Measurements from ENCODE around the gene NDUFS1.
"Not testable (repeated sequence)": the region's sequence is repeated elsewhere in the genome, so short reads cannot be mapped to it uniquely, and the experiment has no call there.

Gene NDUFS1

DNA sequence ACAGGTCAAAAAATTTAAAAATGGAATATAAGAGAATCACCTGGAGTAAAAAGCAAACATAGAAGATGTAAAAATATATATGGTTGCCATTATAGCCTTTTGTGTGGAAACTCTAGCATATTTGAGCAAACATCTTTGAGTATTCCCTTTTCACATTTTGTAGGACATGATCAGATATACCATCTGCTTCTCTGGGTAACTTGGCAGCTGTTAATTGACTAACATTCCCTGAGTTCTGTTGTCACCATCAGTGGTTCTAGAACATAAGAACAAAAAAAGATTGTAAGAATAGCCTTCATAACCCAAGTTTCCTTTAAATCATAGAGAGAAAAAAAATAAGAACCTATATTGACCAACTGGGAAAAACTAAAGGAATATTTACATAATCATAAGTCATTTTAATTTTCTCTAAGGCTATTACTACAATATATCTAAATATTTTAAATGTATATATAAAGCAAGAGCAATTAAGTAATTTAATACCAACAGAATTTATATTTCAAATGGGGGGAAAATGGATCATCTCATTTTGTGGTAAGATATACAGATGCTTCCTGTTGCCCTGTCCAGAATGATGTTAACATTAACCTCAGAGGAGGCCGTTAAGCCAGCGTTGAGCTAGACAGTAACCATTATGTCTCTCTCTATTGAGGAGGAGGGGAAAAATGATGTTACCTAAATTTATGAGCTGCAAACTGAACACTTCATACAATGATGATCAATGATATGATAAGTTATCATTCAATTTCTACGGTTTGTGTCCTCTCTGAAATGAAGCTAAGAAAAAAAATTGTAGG lies 63.5 kb downstream of the NDUFS1 start:
- no peak for DNase-seq

GRCh38 chr2:206092297-206092696 lies 66.9 kb downstream of the NDUFS1 start:
- no peak for DNase-seq

DNA sequence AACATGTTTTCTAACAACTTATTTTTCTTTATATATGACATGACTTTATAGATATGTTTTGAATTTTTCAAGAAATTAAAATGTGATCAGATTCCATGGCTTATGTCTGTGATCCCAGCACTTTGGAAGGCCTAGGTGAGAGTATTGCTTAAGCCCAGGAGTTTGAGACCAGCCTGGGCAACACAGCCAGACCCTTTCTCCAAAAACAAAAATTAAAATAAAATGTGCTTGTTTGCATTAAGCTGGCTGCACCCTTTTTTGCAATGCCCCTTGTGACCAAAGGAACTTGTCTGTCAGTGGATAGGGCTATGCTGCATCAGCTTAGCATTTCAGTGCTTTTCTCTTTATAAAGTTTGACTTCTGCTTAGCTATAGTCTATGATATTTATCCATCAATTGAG lies 71.0 kb downstream of the NDUFS1 start:
- DNase-seq, result no peak

GRCh38 chr2:206086716-206087350 lies 72.4 kb downstream of the NDUFS1 start:
- DNase-seq, result no peak

- peak; percentile 90 for DNase-seq
Measured at GRCh38 chr2:206085742-206086445, 73.3 kb downstream of the NDUFS1 start, which contains the start of gene INO80D. TSS of gene INO80D (minus strand) at chr2:206086174. CDS start at chr2:206063016, 23,158 bp downstream.

GRCh38 chr2:206084870-206085741 lies 74.1 kb downstream of the NDUFS1 start:
- DNase-seq, result peak; percentile 67

- DNase-seq, result peak; percentile 80
Measured at GRCh38 chr2:206084439-206084869, 74.8 kb downstream of the NDUFS1 start.

- DNase-seq, result no peak
Measured at GRCh38 chr2:206083602-206084438, 75.4 kb downstream of the NDUFS1 start.

DNA sequence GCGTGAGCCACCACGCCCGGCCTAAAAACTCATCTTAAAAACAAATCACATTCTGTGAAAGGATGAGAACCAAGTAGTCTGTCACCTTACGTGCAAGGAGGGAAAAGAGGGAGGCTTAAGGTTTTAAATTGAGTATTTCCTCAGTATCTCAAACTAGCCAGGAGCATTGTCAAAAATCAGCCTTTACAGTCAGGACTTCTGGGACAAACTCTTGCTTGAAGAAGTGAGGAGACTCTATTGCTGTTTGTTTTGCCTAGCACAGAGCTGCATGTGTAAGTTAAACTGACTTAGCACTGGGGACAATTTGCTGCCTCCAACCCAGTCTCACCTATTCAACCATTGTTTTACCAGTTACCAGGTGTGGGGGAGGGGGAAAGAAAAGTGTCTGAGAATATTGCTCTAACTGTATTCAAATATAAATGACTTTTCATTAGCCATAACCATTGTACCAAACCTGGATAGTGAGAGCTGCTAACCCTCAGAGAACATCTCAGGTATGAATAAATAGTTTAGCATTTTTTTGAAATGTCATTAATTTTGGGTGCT lies 76.9 kb downstream of the NDUFS1 start:
- DNase-seq, result no peak

- no peak for DNase-seq
Measured at GRCh38 chr2:206080927-206081326, 78.3 kb downstream of the NDUFS1 start.

GRCh38 chr2:206079699-206080465 lies 79.4 kb downstream of the NDUFS1 start:
- no peak for DNase-seq

- not testable (repeated sequence) for DNase-seq
Measured at GRCh38 chr2:206077879-206078278, 81.4 kb downstream of the NDUFS1 start.

DNA sequence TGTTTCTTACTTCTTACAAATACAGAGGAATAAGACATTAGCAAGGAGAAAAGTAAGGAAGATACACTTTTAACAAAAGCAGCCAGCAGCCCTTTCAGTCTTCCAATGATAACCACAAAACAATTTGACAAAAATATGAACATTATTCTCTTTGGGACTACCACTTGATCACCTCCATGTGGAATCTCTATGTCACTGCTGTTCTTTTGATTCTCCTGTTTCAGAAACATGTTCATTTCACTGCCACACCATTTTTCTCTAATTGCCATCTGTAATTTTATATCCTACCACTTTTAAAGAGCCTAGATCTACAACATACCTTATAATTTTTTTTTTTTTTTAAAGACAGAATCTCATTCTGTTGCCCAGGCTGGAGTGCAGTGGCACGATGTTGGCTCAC lies 84.1 kb downstream of the NDUFS1 start:
- DNase-seq, result no peak

DNA sequence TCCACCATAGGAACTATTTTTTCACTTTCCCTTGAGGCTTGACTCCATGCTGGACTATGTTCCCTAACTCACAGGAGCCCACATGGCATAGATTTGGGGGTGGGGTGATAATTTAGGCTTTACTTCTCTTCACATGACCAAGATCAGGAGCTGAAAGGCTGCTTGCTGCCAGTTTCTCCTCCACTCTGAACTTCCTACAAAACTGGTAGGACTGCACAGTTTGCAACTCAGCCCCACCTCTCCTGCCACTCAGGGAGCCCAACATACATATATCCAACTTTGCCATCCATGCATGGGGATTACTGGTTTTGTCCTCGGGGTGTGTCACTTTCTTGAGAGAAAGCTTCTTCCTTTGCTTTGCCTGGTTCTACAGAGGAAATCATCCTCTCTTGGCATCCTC lies 87.4 kb downstream of the NDUFS1 start:
- DNase-seq, result no peak

DNA sequence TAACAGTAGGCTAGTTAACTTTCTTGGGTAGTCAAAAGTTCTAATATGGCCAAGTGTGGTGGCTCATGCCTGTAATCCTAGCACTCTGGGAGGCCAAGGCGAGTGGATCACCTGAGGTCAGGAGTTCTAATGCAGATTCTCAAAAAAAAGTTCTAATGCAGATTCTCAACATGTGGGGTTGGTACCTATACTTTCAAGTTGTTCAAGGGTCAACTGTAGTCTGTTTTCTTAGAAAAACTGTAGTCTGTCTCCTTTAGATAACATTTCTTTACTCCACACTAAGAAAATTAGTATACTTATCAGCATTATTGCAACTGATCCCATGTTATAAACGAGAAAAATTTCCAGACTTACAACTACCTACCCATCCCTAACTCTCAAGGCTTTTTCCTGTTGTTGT lies 89.8 kb downstream of the NDUFS1 start:
- no peak for DNase-seq

DNA sequence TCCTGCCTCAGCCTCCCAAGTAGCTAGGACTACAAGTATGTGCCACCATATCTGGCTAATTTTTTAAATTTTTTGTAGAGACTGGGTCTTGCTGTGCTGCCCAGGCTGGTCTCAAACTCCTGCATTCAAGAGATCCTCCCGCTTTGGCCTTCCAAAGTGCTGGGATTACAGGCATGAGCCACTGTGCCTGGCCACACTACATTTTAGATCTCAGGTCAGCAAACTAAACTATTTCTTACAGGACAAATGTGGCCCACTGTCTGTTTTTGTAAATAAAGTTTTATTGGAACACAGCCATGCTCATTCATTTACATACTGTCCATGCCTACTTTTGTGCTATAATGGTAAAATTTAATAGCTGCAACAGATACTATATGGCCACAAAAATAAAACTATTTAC lies 91.0 kb downstream of the NDUFS1 start:
- DNase-seq, result no peak

All from femur (tissue), 1 donor.